SKM-1 (cell line): Measurements from ENCODE around the gene MON2.
"Not testable (repeated sequence)": the region's sequence is repeated elsewhere in the genome, so short reads cannot be mapped to it uniquely, and the experiment has no call there.

Experiments
- DNase-seq: peaks from one replicate; lab custom pipeline; 2025; ENCODE audit not compliant: unreplicated experiment; lab: John Stamatoyannopoulos, UW

MON2 gene

GRCh38 chr12:62466594-62467491 is at the start of gene MON2:
MON2 (plus strand) TSS chr12:62466826; CDS start chr12:62467208, 382 bp downstream.
- peak; percentile 25 for DNase-seq

- no peak for DNase-seq
These were observed 40.5 kb upstream of the MON2 start for GRCh38 chr12:62426089-62426488.

GRCh38 chr12:62429457-62429856 is 37.2 kb upstream of the MON2 start:
- no peak for DNase-seq

- DNase-seq = no peak
These were observed 31.9 kb upstream of the MON2 start for GRCh38 chr12:62434494-62435302.

- peak; percentile 15 for DNase-seq
These were observed 31.1 kb upstream of the MON2 start for GRCh38 chr12:62435303-62436163.

GRCh38 chr12:62436164-62436503 is 30.5 kb upstream of the MON2 start:
- DNase-seq = no peak

- DNase-seq = no peak
These were observed 28.4 kb upstream of the MON2 start for GRCh38 chr12:62438098-62438692.

DNA sequence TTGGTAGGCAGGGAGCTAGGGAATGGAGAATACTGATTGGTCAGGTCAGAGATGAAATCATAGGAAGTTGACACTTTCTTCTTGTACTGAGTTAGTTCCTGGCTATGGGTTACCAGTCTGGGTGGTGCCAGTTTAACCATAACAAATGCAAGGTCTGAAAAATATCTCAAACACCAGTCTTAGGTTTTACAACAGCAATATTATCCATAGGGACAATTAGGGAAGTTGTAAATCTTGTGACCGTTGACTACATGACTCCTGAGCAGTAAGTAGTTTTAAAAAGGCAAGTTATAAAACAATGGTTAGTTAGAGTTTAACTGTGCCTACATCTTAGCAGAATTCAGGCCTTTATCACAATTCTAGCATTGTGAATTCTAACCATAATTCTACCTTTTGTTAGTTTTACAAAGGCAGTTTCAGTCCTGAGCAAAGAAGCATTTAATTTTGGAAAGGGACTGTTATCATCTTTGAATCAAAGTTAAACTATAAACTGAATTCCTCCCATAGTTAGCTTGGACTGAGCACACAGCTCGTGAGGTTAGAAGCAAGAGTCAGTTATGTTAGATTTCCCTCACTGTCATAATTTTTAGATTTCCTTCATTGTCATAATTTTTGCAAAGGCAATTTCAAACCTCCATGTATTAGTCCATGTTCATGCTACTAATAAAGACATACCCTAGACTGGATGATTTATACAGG is 19.7 kb upstream of the MON2 start:
- no peak for DNase-seq

DNA sequence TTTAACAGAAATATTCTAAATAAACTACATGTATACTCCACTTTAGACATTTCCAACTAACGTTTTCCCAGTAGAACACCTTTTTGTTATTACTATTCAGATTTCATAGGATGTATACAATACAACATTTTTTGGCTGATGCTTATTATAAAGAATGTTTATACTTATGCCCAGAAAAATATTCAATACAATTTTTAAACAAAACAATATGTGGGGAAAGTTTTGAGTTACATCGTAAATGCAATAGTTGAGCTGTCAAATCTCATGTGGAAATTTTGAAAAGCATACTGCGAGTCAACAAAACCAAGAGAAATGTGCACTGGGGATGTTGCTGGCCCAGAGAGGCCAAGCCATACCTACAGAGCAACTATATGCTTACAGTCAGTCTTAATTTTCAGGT is 18.2 kb upstream of the MON2 start:
- DNase-seq = no peak

DNA sequence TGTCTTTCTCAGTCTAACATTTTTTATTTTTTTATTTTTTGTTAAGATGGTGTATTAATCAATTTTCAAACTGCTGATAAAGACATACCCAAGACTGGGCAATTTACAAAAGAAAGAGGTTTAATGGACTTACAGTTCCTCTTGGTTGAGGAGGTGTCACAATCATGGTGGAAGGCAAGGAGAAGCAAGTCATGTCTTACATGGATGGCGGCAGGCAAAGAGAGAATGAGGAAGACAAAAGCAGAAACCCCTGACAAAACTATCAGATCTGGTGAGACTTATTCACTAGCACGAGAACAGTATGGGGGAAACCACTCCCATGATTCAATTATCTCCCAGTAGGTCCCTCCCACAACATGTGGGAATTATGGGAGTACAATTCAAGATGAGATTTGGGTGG is 11.2 kb upstream of the MON2 start:
- not testable (repeated sequence) for DNase-seq

- no peak for DNase-seq
These were observed 8.0 kb upstream of the MON2 start for GRCh38 chr12:62458626-62459025.

DNA sequence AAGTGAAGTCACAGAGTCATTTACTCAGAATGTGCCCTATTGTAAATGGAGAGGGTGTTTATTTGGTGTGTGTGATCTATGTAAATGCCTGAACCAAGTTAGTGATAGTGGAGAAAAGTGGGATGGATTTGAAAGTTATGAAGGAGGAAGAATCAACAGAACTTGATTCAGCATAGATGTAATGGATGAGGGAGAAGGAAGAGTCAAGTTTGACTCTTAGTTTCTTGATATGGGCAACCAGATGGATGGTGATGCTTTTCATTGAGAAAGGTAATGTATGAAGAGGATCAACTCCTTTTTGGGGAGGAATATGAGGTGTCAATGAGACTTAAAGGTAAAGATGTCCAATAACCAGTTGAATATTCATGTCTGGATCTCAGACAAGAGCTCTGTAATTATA is 6.7 kb upstream of the MON2 start:
- no peak for DNase-seq

GRCh38 chr12:62461171-62461837 is 5.3 kb upstream of the MON2 start:
- DNase-seq = not testable (repeated sequence)

- DNase-seq = not testable (repeated sequence)
These were observed 3.4 kb upstream of the MON2 start for GRCh38 chr12:62463252-62463651.

DNA sequence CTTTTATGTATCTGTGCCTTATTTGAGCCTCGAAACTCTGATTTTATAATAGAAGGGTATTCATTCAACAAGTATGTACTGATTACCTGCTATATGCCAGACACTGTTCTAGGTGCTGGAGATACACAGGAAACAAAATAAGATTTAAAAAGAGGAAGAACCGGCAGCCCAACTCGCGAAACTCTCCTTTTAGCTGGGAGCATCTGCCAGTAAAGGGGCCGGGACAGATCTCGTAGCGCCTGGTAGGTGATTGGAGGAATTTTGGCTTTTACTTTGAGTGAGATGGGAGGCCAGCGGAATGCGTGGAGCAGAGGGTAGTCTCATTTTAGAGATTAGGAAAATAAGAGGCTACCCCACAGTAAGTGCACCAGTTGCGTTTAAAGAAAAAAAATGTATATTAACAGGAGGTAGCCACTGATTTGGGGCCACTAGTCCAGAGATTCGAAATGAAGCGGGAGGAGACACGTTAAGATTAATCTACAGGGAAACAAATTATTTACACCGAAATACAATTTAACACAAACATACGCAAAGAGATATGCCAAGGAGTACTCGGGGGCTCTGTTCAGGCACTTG is 520 bp upstream of the MON2 start:
- DNase-seq = no peak

GRCh38 chr12:62468397-62468796 is 1.8 kb downstream of the MON2 start:
- no peak for DNase-seq

DNA sequence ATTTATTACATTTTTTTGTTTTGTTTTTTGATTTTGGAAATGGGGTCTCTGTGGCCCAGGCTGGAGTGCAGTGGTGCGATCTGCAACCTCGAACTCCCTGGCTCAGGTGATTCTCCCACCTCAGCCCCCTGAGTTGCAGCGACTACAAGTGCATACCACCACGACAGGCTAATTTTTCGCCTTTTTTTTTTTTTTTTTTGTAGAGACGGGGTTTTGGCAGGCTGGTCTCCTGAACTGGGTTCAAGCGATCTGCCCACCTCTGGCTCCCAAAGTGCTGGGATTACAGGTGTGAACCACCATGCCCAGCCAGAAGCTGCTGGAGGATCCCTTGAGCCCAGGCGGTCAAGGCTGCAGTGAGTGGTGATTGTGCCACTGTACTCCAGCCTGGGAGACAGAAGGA is 2.3 kb downstream of the MON2 start:
- DNase-seq = no peak

- no peak for DNase-seq
These were observed 3.1 kb downstream of the MON2 start for GRCh38 chr12:62469704-62470103.

DNA sequence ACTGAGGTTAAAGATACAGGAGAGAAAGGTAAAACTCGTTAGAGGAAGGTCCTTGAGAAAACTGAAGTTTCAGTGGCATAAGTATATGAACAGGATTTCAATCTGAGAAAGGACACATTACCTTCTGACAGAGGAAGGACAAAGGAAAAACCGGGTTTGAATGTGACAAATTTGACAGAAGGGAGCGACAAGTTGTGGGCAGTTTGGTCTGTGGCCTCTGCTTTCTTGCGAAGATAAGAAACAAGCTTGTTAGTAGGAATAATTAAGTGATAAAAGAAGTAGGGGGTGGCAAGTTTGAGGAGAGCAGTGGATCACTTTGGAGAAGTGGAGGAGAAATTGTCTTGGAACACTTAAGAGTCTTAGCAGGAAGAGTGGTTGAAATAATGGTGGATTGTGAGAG is 5.1 kb downstream of the MON2 start:
- DNase-seq = no peak
